VCaP (cell line): ENCODE results near the gene LGALS9.
"Not testable (repeated sequence)": the region's sequence is repeated elsewhere in the genome, so short reads cannot be mapped to it uniquely, and the experiment has no call there.

Experiments
- H3K27ac ChIP-seq: fragments of 450-650 bp; 2 replicates; pipeline ENCODE4 v1.5.1; 2017
- TF ChIP-seq, protein P1 (sequence below): fragments of 450-650 bp; conservative IDR thresholded peaks from 2 replicates; pipeline ENCODE4 v1.5.1; 2017; ENCODE audit warnings: mild to moderate bottlenecking, moderate library complexity

Gene LGALS9

GRCh38 chr17:27640790-27641189 is 9.8 kb downstream of the LGALS9 start:
- H3K27ac ChIP-seq = no peak overlapping the region
- TF ChIP-seq, protein P1, sequence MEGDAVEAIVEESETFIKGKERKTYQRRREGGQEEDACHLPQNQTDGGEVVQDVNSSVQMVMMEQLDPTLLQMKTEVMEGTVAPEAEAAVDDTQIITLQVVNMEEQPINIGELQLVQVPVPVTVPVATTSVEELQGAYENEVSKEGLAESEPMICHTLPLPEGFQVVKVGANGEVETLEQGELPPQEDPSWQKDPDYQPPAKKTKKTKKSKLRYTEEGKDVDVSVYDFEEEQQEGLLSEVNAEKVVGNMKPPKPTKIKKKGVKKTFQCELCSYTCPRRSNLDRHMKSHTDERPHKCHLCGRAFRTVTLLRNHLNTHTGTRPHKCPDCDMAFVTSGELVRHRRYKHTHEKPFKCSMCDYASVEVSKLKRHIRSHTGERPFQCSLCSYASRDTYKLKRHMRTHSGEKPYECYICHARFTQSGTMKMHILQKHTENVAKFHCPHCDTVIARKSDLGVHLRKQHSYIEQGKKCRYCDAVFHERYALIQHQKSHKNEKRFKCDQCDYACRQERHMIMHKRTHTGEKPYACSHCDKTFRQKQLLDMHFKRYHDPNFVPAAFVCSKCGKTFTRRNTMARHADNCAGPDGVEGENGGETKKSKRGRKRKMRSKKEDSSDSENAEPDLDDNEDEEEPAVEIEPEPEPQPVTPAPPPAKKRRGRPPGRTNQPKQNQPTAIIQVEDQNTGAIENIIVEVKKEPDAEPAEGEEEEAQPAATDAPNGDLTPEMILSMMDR = no peak

- H3K27ac ChIP-seq = no peak overlapping the region
Observed at GRCh38 chr17:27644586-27644985, 13.6 kb downstream of the LGALS9 start.

DNA sequence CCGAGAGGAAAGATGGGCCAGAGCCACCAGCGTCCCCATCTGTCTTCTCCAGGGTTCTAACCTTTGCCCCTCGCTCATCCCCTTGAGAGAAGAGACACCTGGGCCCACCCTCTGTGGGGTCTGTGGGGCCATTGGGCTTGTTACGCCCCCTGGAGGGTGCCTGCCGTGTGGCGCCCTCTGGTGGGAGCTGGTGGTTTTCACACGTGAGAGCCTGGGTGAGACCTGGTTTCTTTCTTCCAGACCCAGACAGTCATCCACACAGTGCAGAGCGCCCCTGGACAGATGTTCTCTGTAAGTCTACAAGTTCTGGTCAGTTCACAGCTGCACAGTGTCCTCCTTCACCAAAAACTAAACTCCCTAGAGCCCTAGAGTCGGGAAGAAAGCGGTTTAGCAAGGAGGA is 14.6 kb downstream of the LGALS9 start:
- H3K27ac ChIP-seq = not testable (repeated sequence)

More at GRCh38 chr17:27644586-27644985, 13.6 kb downstream of the LGALS9 start:
- TF ChIP-seq, protein P1 = no peak

GRCh38 chr17:27646232-27646631 is 15.2 kb downstream of the LGALS9 start:
- no peak overlapping the region for H3K27ac ChIP-seq
- TF ChIP-seq, protein P1 = no peak

GRCh38 chr17:27647765-27648164 is 16.8 kb downstream of the LGALS9 start:
- no peak overlapping the region for H3K27ac ChIP-seq
- TF ChIP-seq, protein P1 = no peak

GRCh38 chr17:27649111-27649571 is 18.2 kb downstream of the LGALS9 start:
- H3K27ac ChIP-seq = not testable (repeated sequence)

- TF ChIP-seq, protein P1 = no peak
- H3K27ac ChIP-seq = no peak overlapping the region
Observed at GRCh38 chr17:27649929-27650328, 18.9 kb downstream of the LGALS9 start.

DNA sequence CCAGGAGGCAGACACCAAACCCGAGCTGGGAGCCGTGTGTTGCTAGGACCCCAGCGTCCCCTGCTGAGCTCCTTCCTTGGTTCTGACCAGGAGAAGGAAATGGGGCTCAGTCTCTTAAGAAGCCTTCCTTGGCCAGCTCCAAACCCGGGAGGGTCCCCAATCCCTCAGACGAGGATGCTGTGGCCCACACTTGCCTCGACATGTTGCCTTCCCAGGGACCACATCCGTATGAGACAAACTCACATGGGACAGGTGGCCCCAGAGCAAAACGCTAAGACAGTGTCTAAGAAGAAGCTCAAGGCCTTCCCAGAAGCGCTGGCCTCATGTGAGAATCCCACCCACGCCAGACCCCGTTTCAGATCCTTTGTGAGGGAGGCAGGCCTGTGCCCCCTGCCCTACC is 19.8 kb downstream of the LGALS9 start:
- TF ChIP-seq, protein P1 = no peak
- H3K27ac ChIP-seq = no peak overlapping the region
